ENCODE measurements around the gene FIBCD1. TPM values are rescaled to one million over a fixed set of nuclear protein-coding genes. Genes with fewer than 3 reads are reported as not detected.

FIBCD1 gene
- total RNA-seq, 4 donors from 2014 or later, result 0.40 to 0.83 (median 0.42) TPM; not detected in 1

DNA sequence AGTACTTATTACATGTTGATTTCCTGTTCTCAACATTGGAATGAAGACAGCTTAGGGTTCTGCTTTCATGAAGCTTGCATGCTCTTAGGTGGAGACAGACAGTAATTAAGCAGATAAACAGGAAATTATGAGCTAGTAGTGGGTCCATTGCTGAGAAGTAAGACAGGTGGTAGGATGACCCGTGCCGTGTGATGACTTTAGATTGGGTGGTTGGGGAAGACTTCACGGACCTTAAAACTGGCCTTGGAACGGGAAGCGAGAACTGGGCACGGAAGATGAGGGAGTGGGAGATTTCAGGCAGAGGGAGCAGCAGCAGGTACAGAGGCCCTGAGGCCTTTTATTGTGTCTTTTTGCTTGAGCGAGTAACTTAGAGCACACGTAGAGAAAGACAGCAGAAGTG is 76.8 kb downstream of the FIBCD1 start:
- 71% methylated on average over 8 of the region's 8 CpGs for WGBS
- H3K4me3 ChIP-seq, result no peak overlapping the region
- peak overlapping the region; percentile 76 to 84 (median 82) for H3K27ac ChIP-seq (replicated peaks in 1 of 4)
- H3K9me3 ChIP-seq, result no peaks in the 10 kb centered on the region
- H3K4me1 ChIP-seq, result peaks cover 53 to 100% (median 94%) of the 10 kb centered on the region in 4 donors
- no peak for TF ChIP-seq POLR2AphosphoS5 (IDR thresholded peaks at IDR 0.05)
- TF ChIP-seq, protein P1, sequence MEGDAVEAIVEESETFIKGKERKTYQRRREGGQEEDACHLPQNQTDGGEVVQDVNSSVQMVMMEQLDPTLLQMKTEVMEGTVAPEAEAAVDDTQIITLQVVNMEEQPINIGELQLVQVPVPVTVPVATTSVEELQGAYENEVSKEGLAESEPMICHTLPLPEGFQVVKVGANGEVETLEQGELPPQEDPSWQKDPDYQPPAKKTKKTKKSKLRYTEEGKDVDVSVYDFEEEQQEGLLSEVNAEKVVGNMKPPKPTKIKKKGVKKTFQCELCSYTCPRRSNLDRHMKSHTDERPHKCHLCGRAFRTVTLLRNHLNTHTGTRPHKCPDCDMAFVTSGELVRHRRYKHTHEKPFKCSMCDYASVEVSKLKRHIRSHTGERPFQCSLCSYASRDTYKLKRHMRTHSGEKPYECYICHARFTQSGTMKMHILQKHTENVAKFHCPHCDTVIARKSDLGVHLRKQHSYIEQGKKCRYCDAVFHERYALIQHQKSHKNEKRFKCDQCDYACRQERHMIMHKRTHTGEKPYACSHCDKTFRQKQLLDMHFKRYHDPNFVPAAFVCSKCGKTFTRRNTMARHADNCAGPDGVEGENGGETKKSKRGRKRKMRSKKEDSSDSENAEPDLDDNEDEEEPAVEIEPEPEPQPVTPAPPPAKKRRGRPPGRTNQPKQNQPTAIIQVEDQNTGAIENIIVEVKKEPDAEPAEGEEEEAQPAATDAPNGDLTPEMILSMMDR (IDR thresholded peaks at IDR 0.05), result no peak
- TF ChIP-seq EP300 (IDR thresholded peaks at IDR 0.05), result no peak
- intact Hi-C loops (cut with DNase I), result loop anchor here (2.0 kb wide), 2 partner anchors 91 to 155 kb away; no protein-coding TSS in a partner anchor
- no peaks in the 10 kb centered on the region for H3K27me3 ChIP-seq
- DNase-seq (ENCODE audit: extremely low spot score), result no peak
- H3K36me3 ChIP-seq, result peaks cover 10 to 53% (median 31%) of the 10 kb centered on the region in 4 donors

- 60% methylated on average over 8 of the region's 8 CpGs for WGBS
- Histone ChIP-seq H3K4me1 (peaks cover 51 to 100% (median 92%) of the 10 kb centered on the region in 4 donors), H3K9me3 (no peaks in the 10 kb centered on the region), H3K36me3 (peaks cover 11 to 60% (median 32%) of the 10 kb centered on the region in 4 donors), H3K4me3 (no peak overlapping the region), H3K27me3 (no peaks in the 10 kb centered on the region), H3K27ac (replicated peaks in 1 of 4) (peak overlapping the region; percentile 76 to 84 (median 82))
- intact Hi-C loops (cut with DNase I), result loop anchor here (2.0 kb wide), 2 partner anchors 91 to 155 kb away; no protein-coding TSS in a partner anchor
- no peak for TF ChIP-seq EP300 (IDR thresholded peaks at IDR 0.05)
- TF ChIP-seq, protein P1 (IDR thresholded peaks at IDR 0.05), result no peak
- DNase-seq (ENCODE audit: extremely low spot score), result no peak
Measured at GRCh38 chr9:130861372-130862180, 77.5 kb downstream of the FIBCD1 start.

DNA sequence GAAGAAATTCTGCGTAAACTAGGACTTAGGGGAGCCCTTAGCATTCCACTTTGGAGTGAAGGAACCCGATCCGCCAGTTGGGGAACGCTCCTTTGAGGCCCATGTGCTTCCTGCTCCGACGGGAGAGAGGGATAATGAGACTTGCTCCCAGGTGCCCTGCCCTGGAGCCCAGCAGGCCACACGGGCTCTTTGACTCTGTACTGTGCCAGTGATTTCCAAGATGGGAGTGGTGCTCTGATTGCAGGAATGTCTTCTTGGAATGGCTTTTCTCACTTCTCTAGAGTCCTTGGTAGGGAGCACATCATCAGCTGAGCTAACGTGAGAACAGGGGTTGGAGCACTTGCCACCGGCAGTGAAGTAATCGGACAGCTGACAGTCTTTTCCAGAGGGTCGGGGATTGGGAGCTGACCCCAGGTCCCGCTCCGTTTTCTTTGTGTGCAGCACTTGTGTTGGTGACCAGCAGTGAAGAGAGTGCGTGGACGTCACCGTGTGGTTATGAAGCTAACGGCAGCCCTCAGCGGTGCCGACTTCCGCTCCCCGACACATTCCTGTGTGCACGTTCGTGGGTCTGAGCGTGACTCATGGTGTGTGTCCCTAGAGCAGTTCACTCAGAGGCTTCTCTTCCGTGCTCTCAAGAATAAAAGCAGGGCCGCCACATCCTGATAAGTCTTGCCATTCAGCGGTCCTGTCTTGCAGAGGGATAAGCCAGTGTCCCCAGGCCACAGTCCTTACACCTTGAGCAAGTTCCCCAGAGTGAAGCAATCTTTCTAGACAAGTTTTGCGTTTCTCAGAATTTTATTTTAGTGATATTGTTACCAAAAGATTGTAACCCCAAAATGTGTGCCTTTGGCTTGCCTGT is 78.4 kb downstream of the FIBCD1 start:
- peaks cover 51 to 100% (median 90%) of the 10 kb centered on the region in 4 donors for H3K4me1 ChIP-seq
- peak; percentile 97 for DNase-seq (ENCODE audit: extremely low spot score)
- peaks cover 20 to 64% (median 38%) of the 10 kb centered on the region in 4 donors for H3K36me3 ChIP-seq
- H3K27ac ChIP-seq (replicated peaks in 1 of 4), result peak overlapping the region; percentile 76 to 84 (median 82)
- WGBS, result 22% methylated on average over 20 of the region's 28 CpGs
- intact Hi-C loops (cut with DNase I), result no loop called here
- H3K27me3 ChIP-seq, result no peaks in the 10 kb centered on the region
- TF ChIP-seq POLR2A (IDR thresholded peaks at IDR 0.05; ENCODE audit: low read depth), result no peak
- no peak for TF ChIP-seq EP300 (IDR thresholded peaks at IDR 0.05)
- peak; percentile 87 to 90 for TF ChIP-seq POLR2AphosphoS5 (IDR thresholded peaks at IDR 0.05)
- TF ChIP-seq, protein P1 (IDR thresholded peaks at IDR 0.05), result peak; percentile 53 to 65 (median 64)
- H3K4me3 ChIP-seq, result peak overlapping the region in 3 of 4 donors; percentile 15 to 41 (median 19)
- H3K9me3 ChIP-seq, result no peaks in the 10 kb centered on the region

GRCh38 chr9:130858739-130859705 is 80.0 kb downstream of the FIBCD1 start:
- WGBS, result 53% methylated on average over 18 of the region's 20 CpGs
- Histone ChIP-seq H3K4me3 (no peak overlapping the region), H3K4me1 (peaks cover 51 to 89% (median 83%) of the 10 kb centered on the region in 4 donors), H3K9me3 (no peaks in the 10 kb centered on the region), H3K36me3 (peaks cover 28 to 65% (median 39%) of the 10 kb centered on the region in 4 donors), H3K27me3 (no peaks in the 10 kb centered on the region), H3K27ac (replicated peaks in 1 of 4) (peak overlapping the region; percentile 76 to 84 (median 82))
- intact Hi-C loops (cut with DNase I), result no loop called here
- TF ChIP-seq POLR2AphosphoS5 (IDR thresholded peaks at IDR 0.05), result peak in 1 of 2 donors; percentile 27
- TF ChIP-seq EP300 (IDR thresholded peaks at IDR 0.05), result no peak
- no peak for DNase-seq (ENCODE audit: extremely low spot score)
